NCI-H128 (cell line): ENCODE results near the gene PRDM11.

Source experiments
- DNase-seq: peaks from one replicate; lab custom pipeline; 2025; ENCODE audit not compliant: unreplicated experiment; lab: John Stamatoyannopoulos, UW

PRDM11 gene

DNA sequence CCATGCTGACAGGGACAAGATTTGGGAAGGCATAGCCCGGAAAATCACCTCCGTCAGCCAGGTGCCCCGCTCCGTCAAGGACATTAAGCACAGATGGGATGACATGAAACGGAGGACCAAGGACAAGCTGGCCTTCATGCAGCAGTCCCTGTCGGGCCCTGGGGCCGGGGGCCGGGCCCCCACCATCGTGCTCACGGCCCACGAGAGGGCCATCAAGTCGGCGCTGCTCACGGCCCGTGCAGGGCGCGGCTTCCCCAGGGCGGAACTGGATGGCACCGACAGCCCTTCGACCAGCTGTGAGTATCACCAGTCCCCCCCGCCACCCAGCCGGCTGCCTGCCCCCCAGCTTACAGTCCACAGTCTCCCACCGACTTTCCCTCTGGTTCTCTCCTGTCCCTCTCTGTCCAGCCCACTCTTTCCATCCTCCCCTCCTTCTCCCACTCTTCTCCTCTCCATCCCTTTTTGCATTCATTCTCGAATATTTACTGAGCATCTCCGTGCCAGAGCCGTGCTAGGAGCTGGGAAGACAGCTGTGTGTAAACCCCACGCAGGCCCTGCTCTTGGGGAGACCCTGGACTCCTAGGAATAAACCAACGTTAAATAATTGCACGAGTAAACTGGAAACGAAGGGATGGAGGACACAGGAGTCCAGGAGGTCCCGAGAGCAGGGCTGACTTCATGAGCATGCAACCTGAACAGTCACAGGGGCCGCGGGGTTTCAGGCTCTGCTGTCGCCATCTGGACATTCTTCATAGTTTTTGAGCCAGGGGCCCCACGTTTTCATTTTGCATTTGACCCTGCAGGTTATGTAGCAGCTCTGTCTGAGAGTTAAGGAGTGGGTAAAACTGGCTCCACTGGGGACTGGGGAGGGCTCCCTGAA, 62.8 kb downstream of the PRDM11 start:
- no peak for DNase-seq

GRCh38 chr11:45209891-45210699, 63.7 kb downstream of the PRDM11 start:
- DNase-seq = no peak

GRCh38 chr11:45210846-45211245, 64.4 kb downstream of the PRDM11 start:
- DNase-seq = no peak

DNA sequence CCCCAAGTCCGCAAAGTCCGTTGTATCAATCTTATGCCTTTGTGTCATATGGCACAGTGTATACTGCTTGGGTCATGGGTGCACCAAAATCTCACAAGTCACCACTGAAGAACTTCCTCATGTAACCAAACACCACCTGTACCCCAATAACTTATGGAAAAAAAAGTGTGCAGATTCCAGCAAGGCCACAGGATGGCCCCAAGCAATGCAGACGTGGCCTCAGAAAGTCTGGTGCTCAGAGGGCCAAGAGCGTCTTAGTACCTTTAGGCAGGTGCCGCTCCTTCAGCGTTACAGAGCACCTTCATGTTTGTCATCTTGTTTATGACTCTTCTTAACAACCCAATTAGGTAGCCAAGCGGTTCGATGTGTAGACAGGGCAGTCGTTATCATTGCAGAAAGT, 65.3 kb downstream of the PRDM11 start:
- DNase-seq = no peak

DNA sequence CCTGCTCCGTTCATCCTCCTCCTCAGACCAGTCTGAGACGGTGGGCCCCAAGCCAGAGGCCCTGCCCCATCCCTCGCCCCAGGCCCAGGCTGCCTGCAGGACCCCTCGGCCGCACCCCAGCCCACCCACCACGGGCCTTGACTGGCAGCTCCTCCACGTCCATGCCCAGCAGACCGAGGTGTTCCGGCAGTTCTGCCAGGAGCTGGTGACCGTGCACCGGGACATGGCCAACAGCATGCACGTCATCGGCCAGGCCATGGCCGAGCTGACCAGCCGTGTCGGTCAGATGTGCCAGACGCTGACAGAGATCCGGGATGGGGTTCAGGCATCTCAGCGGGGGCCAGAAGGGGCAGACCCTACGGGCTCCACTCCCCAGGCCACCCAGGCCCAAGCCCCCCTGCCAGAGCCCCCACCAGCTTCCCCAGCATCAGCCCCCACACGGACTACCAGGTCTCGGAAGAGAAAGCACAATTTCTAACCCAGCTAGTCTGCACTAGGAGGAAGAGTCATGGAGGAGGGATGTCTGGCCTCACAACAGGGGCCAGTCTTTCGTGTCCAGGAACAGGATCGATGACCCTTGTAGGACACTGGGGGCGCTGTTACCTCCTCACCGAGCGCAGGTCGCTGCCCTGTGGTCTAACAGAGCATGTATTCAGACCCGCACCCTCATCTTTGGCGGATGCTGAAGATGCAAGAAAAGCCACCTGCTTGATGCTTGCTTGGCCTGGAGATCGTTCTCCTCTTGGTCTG, 66.3 kb downstream of the PRDM11 start:
- no peak for DNase-seq

- DNase-seq = no peak
Observed at GRCh38 chr11:45213316-45213665, 66.9 kb downstream of the PRDM11 start.

- no peak for DNase-seq
Observed at GRCh38 chr11:45213717-45214116, 67.3 kb downstream of the PRDM11 start.

DNA sequence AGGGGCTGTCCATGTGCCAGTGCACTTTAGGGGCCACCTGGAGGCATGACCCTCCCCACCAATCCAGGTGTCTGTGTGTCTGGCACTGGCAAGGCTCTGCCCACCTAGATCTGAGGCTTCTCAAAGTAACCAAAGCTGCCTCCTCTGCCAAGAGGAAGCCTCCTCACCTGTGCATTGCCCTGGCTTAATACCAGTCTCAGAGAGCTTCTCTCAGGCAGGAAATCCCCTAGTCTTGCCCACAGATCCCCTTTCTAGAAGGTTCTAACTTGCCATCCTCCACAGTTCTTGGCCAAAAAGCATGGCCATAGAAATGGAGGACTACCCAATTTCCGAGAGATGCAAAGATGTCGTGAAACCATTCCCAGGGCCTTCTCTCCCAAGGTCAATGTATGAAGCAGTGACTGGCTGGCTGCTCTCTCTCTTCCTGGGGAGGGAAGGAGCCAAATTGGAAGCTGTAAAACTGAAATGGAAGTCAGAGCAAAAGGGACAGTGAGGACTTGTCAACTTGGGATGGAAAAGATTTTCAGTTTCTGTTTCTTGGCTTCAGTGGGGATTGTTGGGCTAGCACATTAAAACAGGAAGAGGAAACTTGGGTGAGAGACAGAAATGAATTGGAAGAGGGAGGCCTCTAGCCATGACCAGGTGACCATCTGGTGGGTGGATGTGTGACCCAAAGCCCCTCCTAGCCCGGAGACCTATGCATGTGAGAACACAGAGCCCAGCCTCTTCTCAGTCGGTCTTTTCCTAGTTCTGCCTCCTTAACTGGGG, 68.8 kb downstream of the PRDM11 start:
- DNase-seq = no peak

DNA sequence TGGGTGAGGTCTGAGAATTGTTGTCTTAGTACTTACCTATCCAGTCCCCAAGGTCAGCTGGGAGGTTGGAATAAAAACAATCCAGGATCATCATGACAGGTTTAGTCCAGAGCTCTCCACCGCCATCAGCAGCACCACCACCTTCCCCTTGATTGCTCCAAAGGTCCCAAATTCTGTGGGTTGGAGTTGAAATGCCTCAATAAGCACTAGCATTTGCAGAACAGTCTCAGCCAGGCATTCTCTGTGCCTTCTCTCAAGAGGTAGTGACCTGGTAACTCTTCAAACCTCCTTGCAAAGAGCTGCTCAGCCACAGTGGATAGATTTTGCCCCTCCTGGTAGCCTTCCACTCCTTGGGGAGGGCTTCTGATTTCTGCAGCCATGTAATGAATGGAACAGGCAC, 69.6 kb downstream of the PRDM11 start:
- no peak for DNase-seq

DNA sequence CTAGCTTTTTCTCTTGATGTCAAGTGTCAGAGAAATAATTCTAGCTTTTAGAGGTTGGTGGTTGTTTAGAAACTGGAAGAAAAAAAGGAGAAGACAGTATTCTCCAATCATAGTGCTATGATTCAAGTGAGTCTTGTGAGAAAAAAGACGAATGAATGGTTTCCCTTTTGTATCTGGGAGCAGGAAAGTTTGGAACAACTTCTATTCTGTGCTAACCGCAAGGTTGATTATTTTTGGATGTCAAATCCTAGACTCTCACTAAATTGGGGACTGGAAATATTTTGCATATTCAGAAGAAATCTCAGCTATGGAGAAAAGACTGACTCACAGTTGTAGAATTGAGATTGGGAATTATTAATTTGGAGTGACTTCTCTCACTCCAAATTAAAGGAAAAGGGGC, 70.5 kb downstream of the PRDM11 start:
- no peak for DNase-seq

DNA sequence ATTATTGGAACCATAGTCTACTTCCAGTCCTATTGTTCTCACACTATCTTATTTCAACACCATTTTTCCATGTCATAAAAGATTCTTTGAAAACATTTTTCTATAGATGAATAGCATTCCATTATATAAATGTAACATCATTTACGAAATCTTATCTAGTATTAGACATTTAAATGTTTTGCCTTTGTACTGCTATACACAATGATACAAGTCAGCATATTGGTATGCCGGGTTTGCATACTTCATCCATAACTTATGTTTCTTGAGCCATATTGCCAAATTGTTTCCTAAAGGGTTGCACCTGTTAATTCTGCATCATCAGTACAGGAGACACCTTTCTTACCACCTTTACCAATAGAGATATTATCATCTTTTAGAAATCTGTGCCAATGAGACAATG, 71.6 kb downstream of the PRDM11 start:
- no peak for DNase-seq

DNA sequence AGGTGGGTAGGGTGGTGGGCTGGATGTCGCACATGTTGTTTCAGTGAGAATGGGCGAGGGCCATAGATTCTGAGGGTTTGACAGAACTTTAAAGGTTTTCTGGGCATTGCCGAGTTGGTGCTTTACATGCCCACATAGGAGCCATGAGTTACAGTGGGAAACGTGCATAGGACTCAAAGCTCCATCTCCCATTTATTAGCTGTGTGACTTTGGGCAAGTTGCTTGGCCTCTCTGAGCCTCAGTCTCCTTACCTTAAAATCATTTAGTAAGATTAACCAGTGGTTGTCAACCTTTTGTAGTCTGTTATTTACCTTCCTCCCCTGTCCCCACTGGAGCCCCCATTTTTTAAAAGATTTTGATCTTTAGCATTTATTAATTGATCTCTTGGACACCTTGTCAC, 72.3 kb downstream of the PRDM11 start:
- no peak for DNase-seq

GRCh38 chr11:45219411-45219810, 73.0 kb downstream of the PRDM11 start:
- DNase-seq = no peak

GRCh38 chr11:45223496-45223895, 77.1 kb downstream of the PRDM11 start:
- no peak for DNase-seq

GRCh38 chr11:45224766-45225165, 78.3 kb downstream of the PRDM11 start:
- DNase-seq = no peak

- no peak for DNase-seq
Observed at GRCh38 chr11:45225277-45225676, 78.8 kb downstream of the PRDM11 start.

DNA sequence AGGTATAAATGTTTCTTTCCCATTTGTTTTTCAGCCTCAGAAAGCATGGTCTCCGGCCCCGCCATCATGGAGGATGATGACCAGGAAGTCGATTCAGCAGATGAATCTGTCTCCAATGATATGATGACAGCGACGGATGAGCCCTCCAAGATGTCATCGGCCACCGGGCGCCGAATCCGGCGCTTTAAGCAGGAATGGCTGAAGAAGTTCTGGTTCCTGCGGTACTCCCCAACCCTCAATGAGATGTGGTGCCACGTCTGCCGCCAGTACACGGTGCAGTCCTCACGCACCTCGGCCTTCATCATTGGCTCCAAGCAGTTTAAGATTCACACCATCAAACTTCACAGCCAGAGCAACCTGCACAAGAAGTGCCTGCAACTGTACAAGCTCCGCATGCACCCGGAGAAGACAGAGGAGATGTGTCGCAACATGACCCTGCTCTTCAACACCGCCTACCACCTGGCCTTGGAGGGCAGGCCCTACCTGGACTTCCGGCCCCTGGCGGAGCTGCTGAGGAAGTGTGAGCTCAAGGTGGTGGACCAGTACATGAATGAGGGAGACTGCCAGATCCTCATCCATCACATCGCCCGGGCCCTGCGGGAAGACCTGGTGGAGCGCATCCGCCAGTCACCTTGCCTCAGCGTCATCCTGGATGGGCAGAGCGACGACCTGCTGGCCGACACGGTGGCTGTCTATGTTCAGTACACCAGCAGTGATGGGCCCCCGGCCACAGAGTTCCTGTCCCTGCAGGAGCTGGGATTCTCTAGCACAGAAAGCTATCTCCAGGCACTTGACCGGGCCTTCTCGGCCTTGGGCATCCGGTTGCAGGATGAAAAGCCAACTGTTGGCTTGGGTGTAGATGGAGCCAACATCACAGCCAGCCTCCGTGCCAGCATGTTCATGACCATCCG, 79.8 kb downstream of the PRDM11 start:
- DNase-seq = no peak

- no peak for DNase-seq
Observed at GRCh38 chr11:45226901-45227300, 80.5 kb downstream of the PRDM11 start.

- no peak for DNase-seq
Observed at GRCh38 chr11:45227836-45228235, 81.4 kb downstream of the PRDM11 start.
